ENCODE data around the gene KMT2B. TPM values are rescaled to one million over a fixed set of nuclear protein-coding genes. Genes with fewer than 3 reads are reported as not detected.

KMT2B gene
- total RNA-seq, 2 experiments from 2014 or later, result 65.1 to 67.2 TPM

DNA sequence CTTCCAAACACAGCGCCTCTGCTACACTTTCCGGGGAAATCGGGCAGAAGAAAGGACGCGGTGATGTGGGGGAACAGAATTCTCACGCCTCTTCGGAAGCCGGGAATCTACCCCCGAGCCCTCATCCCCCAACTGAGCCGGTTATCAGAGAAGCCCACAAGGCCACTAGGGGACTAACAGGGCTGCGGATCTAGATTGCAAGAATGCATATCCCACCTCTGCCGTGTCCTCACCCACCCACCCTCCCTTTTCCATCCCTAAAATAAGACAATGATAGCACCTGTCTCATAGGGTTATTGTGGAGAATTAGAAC, 23.4 kb downstream of the KMT2B start:
- H3K27ac Mint-ChIP-seq, result peak overlapping the region; percentile 92
- ChIA-PET POLR2A (no interaction called here), CTCF (interaction anchor here (0.7 to 2.3 kb wide), 7 partner anchors 9 to 190 kb away, joined by 3 to 11 read pairs (median 4); partner anchors contain the start of gene ZBTB32)
- H3K27me3 Mint-ChIP-seq, result no peaks in the 10 kb centered on the region
- peak overlapping the region; percentile 88 for H3K4me3 Mint-ChIP-seq
- DNase-seq, result no peak
- H3K36me3 Mint-ChIP-seq (ENCODE audit: low read depth), result peaks cover 32% of the 10 kb centered on the region
- no peaks in the 10 kb centered on the region for H3K9me3 Mint-ChIP-seq
- H3K4me1 Mint-ChIP-seq, result peaks cover 55% of the 10 kb centered on the region

DNA sequence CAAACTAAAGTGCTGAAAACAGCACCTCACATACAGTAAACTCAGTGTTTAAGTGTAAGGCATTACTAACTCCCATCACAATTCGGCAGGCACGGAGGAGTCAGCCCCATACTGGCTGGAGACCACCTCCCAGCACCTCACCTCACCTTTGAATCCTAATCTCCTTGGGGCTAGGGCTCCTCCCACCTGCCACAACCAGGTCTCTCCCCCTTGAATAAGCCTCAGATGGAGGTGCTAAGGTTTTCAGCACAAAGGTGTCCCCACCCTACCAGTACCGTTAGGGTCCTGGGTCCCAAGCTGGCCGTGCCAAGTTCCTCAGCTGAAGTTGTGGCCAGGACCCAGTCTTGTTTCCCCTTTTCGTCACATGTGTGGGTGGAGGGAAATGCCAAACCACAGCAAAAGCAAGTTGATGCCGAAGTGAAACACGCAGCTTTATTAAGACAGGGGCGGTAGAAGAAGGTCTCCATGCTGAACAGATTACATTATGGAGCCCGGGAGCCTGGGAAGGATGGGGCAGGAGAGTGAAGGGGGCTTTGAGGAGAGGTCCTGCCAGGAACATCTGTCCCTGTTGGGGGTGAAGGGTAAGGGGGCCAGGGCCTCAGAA, 24.4 kb downstream of the KMT2B start, which contains the start of gene IGFLR1:
TSS of gene IGFLR1 (minus strand) at position 332 of the 604 bp plus-strand sequence. CDS start 1,272 bp downstream, outside the sequence.
- ChIA-PET POLR2A (no interaction called here), CTCF (interaction anchor here (0.6 to 1.7 kb wide), 5 partner anchors 10 to 336 kb away, joined by 3 to 5 read pairs (median 5); no protein-coding TSS in a partner anchor)
- Mint-ChIP-seq H3K27ac (peak within 1 kb of the TSS; percentile 99), H3K9me3 (no peaks in the 10 kb centered on the region), H3K27me3 (no peaks in the 10 kb centered on the region), H3K4me3 (peak within 1 kb of the TSS; percentile 81), H3K4me1 (peaks cover 54% of the 10 kb centered on the region), H3K36me3 (ENCODE audit: low read depth) (peaks cover 29% of the 10 kb centered on the region)
- peak; percentile 80 for DNase-seq

DNA sequence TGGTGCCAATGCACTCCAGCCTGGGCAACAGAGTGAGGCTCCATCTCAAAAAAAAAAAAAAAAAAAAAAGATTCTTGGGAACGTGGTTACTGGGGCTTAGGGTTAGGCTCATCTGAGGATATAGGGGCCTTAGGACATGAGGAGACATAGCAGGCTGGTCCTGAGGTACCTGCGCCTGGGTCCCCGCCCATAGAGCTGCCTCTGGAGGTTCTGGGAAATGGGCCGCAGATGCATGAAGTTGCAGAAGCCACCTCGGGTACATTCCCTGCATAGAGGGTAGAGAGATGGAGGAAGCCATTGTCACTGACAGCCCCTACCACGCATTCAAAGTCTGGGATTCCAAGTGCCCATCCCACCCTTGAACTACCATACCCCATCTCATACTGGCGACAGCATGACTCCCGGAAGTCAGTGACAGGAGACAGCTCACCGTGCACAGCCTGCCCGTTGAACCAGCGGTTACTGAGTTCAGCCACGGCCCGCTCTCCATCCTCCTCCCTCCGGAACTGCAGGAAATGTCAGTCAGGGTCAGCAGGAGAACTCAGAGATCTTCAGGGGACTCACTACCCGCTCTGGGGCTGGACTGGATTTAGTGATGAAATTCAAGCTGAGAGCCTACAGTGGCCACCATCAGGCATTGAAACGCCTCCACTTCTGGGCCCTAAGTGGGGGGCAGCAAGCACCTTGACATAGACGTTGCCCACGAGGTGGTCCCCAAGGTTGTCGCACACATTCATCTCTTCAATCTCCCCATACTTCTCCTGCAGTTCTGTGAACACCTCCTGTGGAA, 26.0 kb downstream of the KMT2B start:
- Mint-ChIP-seq H3K27me3 (no peaks in the 10 kb centered on the region), H3K36me3 (ENCODE audit: low read depth) (peaks cover 22% of the 10 kb centered on the region), H3K4me1 (peaks cover 61% of the 10 kb centered on the region), H3K27ac (peak overlapping the region; percentile 99), H3K9me3 (no peaks in the 10 kb centered on the region), H3K4me3 (peak overlapping the region; percentile 95)
- CTCF ChIA-PET, result interaction anchor here (0.7 to 1.7 kb wide), 5 partner anchors 8 to 51 kb away, joined by 3 to 6 read pairs (median 4); no protein-coding TSS in a partner anchor
- no peak for DNase-seq
- POLR2A ChIA-PET, result interaction anchor here (1.0 kb wide), 1 partner anchor 47 kb away, joined by 5 read pairs; no protein-coding TSS in a partner anchor

DNA sequence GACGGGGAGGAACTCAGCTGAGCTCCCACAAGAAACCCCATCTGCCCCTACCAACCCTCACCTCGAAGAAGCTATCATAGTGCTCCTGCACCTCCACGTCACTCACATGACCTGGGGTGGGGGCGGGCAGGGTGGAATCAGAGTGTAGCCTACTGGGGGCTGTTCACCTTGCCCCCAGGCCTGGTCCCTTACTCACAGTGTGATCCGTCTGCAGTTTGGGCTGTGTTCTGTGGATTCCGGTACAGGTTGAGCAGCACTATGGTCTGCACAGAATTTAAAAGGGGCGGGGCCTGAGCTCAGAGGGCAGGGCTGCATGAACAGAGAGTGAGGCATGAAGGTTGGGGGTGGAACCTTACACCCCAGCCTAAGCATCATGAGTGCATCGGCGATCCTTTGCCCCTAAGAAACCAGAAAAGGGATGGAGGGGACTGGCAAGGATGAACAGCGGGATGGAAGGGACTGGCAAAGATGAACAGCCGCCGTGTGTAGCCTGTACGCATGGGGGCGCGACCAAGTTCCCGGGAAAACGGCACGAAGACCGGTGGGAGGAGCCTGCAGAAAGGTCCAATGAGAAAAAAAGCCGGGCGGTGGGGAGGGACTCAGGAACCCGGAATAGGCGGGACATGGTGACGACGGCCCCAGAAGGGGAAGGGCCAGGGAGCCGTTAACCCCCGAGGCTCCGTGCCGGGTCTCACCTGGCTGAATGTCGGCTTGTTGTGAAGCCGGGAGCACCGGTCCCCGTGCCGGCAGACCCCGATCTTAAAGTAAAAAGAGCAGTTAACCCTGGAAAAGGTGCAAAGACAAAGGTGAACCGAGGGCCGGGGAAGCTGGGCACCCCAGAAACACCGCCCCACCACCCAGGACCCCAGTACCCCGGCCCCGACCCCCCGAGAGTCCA, 26.9 kb downstream of the KMT2B start:
- Mint-ChIP-seq H3K4me3 (peak overlapping the region; percentile 95), H3K9me3 (no peaks in the 10 kb centered on the region), H3K4me1 (peaks cover 60% of the 10 kb centered on the region), H3K36me3 (ENCODE audit: low read depth) (peaks cover 21% of the 10 kb centered on the region), H3K27ac (peak overlapping the region; percentile 99), H3K27me3 (no peaks in the 10 kb centered on the region)
- CTCF ChIA-PET, result interaction anchor here (0.9 to 1.7 kb wide), 6 partner anchors 7 to 52 kb away, joined by 3 to 6 read pairs (median 4); no protein-coding TSS in a partner anchor
- DNase-seq, result peak; percentile 96
- POLR2A ChIA-PET, result interaction anchor here (0.6 to 1.0 kb wide), 2 partner anchors 48 to 192 kb away, joined by 5 read pairs; no protein-coding TSS in a partner anchor

DNA sequence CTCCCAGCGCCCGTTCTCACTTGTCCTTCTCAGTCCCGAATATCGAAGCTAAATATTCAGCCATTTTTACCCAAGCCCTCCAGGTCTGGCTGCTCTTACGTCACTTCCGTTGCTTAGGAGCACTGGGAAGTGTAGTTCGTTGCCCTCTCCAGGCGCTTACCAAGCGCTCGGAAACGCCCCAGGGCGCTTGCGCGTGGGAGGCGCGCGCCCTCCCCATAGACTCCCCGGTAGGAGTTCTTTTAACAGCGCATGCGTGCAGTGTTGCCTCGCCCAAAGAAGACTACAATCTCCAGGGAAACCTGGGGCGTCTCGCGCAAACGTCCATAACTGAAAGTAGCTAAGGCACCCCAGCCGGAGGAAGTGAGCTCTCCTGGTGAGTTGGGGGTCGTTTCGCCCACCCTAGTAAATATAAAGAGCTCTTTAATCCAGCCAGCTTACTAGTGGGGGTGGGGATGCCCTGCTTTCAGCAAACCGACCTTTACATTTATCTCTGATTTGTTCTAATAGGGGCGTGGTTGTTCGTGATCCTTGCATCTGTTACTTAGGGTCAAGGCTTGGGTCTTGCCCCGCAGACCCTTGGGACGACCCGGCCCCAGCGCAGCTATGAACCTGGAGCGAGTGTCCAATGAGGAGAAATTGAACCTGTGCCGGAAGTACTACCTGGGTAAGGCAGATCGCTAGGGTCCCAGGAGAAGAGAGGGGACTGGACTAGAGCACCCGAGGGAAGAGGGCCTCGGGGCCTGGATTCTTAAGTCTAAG, 27.7 kb downstream of the KMT2B start, which contains the start of the genes PSENEN and U2AF1L4:
TSS of gene PSENEN (plus strand) at position 324 of the 759 bp plus-strand sequence. CDS start at position 604, 280 bp downstream.
TSS of gene U2AF1L4 (minus strand) at position 91 of the 759 bp plus-strand sequence. CDS start at position 64, 27 bp downstream.
- no peaks in the 10 kb centered on the region for H3K27me3 Mint-ChIP-seq
- peak within 1 kb of the TSS; percentile 99 for H3K27ac Mint-ChIP-seq
- peak within 1 kb of the TSS; percentile 95 for H3K4me3 Mint-ChIP-seq
- peak; percentile 98 for DNase-seq
- no peaks in the 10 kb centered on the region for H3K9me3 Mint-ChIP-seq
- H3K4me1 Mint-ChIP-seq, result peaks cover 66% of the 10 kb centered on the region
- H3K36me3 Mint-ChIP-seq (ENCODE audit: low read depth), result peaks cover 21% of the 10 kb centered on the region
- ChIA-PET POLR2A (interaction anchor here (0.6 kb wide), 1 partner anchor 192 kb away, joined by 5 read pairs; no protein-coding TSS in a partner anchor), CTCF (interaction anchor here (0.9 to 1.7 kb wide), 4 partner anchors 8 to 32 kb away, joined by 3 to 6 read pairs (median 4); no protein-coding TSS in a partner anchor)

DNA sequence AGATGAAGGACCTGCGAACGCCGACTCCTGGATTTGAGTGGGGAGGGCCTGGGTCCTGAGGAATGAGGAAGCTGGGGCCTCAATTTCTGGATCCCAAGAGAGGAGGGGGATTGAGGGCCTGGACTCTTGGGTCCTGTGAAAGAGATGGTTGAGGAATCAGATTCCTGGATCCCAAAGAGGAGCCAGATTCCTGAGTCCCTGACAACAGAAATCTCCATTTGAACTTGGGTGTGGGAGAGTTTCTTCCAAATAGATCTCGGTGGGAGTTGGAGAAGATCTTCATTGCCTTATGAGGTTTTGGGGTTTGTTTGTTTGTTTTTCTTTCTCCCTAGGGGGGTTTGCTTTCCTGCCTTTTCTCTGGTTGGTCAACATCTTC, 28.3 kb downstream of the KMT2B start:
- Mint-ChIP-seq H3K27ac (peak overlapping the region; percentile 99), H3K9me3 (no peaks in the 10 kb centered on the region), H3K27me3 (no peaks in the 10 kb centered on the region), H3K4me1 (peaks cover 63% of the 10 kb centered on the region), H3K36me3 (ENCODE audit: low read depth) (peaks cover 21% of the 10 kb centered on the region), H3K4me3 (peak overlapping the region; percentile 95)
- ChIA-PET POLR2A (no interaction called here), CTCF (no interaction called here)
- DNase-seq, result no peak

DNA sequence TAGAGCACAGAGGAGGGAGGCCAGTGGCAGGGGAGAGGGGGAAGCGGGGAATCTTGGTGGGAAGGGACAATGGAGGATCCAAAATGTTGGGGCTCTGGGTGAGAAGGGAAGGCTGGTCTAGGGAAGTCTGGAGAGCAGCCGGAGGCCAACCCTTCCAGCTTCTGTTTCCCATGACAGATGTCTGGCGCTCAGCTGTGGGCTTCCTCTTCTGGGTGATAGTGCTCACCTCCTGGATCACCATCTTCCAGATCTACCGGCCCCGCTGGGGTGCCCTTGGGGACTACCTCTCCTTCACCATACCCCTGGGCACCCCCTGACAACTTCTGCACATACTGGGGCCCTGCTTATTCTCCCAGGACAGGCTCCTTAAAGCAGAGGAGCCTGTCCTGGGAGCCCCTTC, 28.7 kb downstream of the KMT2B start:
- Mint-ChIP-seq H3K36me3 (ENCODE audit: low read depth) (peaks cover 21% of the 10 kb centered on the region), H3K4me1 (peaks cover 63% of the 10 kb centered on the region), H3K27ac (peak overlapping the region; percentile 99), H3K9me3 (no peaks in the 10 kb centered on the region), H3K27me3 (no peaks in the 10 kb centered on the region), H3K4me3 (peak overlapping the region; percentile 95)
- ChIA-PET CTCF (no interaction called here), POLR2A (no interaction called here)
- DNase-seq, result no peak

DNA sequence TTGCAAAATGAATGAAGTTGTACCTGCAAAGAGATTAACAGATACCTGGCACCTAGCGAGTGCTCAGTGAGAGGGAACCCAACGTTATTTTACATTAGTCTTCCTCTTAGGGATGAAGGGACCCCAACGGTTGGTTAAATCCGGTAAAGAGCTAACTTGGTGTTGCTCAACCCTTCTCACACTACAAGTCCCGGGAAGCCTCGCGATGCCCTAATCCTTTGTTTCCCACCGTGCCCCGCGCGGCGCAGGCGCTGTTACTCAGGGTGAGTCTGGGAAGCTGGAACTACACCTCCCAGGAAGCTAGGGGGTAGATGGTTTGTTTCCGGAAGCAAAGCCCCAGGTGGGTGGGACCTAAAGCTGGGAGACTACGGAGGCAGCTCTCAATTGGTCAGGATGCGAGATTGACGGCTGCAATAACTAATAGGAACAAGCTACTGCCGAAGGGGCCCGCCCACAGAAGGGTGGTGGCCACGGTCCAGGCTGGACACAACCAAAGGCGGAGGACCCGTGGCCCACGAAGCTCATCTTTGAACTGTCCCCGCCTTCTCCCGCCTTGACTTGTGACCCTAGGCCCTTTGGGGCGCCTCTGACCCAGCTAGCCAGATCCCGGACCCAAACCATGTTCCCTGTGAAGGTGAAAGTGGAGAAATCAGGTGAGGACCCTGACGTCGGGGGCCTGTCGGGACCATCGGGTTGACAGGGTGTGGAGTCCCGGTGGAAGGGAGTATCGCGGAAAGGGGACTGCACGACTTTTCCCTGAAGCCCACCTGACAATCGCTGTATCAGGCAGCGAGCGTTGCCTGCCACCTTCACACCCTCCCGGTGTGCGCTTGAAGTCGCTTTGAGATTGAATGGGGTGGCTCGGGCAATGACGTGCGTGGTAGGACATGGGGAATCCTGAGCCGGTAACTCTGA, 30.6 kb downstream of the KMT2B start, which contains the start of gene LIN37:
TSS of gene LIN37 (plus strand) at position 471 of the 915 bp plus-strand sequence. CDS start at position 620, 149 bp downstream.
- DNase-seq, result peak; percentile 100
- peak within 1 kb of the TSS; percentile 99 for H3K4me3 Mint-ChIP-seq
- no peaks in the 10 kb centered on the region for H3K9me3 Mint-ChIP-seq
- peak within 1 kb of the TSS; percentile 96 for H3K27ac Mint-ChIP-seq
- peaks cover 49% of the 10 kb centered on the region for H3K4me1 Mint-ChIP-seq
- CTCF ChIA-PET, result interaction anchor here (0.8 to 1.6 kb wide), 11 partner anchors 9 to 199 kb away, joined by 3 to 7 read pairs (median 4); no protein-coding TSS in a partner anchor
- POLR2A ChIA-PET, result interaction anchor here (0.6 to 0.7 kb wide), 2 partner anchors 10 to 33 kb away, joined by 3 read pairs; no protein-coding TSS in a partner anchor
- H3K27me3 Mint-ChIP-seq, result no peaks in the 10 kb centered on the region
- peaks cover 16% of the 10 kb centered on the region for H3K36me3 Mint-ChIP-seq (ENCODE audit: low read depth)

DNA sequence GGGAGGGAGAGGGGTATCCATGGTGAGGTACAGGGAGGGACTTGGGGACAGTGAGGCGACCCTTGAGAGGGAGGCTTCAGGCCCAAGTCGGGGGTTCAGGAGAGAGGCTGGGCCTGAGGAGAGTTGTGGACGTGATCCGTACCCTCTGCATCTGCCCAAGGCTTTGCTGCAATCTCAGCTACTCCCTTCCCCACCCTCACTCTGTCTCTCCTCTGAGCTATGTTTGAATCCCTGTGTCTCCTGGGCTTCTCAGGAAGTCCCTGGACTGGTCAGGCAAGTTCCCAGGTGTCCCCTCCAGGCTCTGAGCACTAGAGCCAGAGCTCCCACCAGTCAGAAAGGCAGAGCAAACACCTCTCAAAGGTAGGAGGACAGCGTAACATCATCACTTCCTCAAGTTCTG, 32.4 kb downstream of the KMT2B start:
- H3K27me3 Mint-ChIP-seq, result no peaks in the 10 kb centered on the region

DNA sequence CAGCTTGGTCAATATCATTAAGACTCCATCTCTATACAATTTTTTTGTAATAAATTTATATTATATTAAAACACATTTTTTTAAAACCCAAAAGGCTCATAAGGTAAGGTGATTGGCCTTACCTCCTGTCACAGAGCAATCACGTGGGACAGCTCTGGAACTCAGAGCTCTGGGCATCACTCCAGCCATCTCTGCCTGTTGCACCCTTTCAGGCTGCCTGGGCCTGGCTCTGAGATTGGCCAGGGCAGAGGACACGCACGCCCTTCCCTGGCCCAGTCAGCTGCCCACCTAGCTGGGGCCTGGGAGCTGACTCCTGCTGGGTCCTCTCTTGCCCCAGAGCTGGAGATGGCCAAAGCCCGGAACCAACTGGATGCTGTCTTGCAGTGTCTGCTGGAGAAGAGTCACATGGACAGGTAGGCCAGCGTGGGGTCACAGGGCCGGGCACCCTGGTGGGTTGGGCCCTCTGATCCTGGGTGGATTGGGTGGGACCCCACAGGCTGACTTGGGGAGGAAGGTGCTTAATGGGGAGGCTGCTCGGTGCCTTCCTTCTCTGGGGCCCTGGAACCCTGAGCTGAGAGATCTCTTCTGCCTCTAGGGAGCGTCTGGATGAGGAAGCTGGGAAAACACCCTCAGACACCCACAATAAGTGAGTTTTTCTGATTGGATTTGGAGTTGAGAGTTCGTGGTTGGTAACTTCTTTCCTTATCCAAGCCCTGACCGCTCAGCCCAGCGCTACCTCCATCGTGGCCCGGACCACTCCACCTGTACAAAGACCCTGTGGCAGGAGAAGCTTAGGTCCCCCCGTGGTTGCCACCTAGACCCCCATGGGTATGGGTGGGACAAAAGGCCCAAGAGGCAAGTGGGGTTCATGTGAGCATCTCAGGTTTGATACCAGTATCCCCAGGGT, 34.3 kb downstream of the KMT2B start:
- CTCF ChIA-PET, result interaction anchor here (1.3 to 1.5 kb wide), 2 partner anchors 9 to 12 kb away, joined by 3 to 5 read pairs; partner anchors contain the start of gene IGFLR1
- POLR2A ChIA-PET, result no interaction called here
- Mint-ChIP-seq H3K4me3 (no peak overlapping the region), H3K9me3 (no peaks in the 10 kb centered on the region), H3K27ac (no peak overlapping the region), H3K4me1 (peaks cover 41% of the 10 kb centered on the region), H3K27me3 (no peaks in the 10 kb centered on the region), H3K36me3 (ENCODE audit: low read depth) (peaks cover 19% of the 10 kb centered on the region)
- no peak for DNase-seq

More for the DNA sequence above, 32.4 kb downstream of the KMT2B start:
- CTCF ChIA-PET, result interaction anchor here (0.9 to 1.2 kb wide), 4 partner anchors 10 to 181 kb away, joined by 3 read pairs; no protein-coding TSS in a partner anchor
- H3K9me3 Mint-ChIP-seq, result no peaks in the 10 kb centered on the region
- H3K4me3 Mint-ChIP-seq, result peak overlapping the region; percentile 48
- H3K27ac Mint-ChIP-seq, result peak overlapping the region; percentile 41
- H3K4me1 Mint-ChIP-seq, result peaks cover 44% of the 10 kb centered on the region
- no peak for DNase-seq
- H3K36me3 Mint-ChIP-seq (ENCODE audit: low read depth), result peaks cover 17% of the 10 kb centered on the region
- POLR2A ChIA-PET, result no interaction called here

Measured in activated CD4-positive, alpha-beta T cell treated with anti-CD3 and anti-CD28 coated beads, Interleukin-2, amount 10 ng/mL, durations not matched to agents 7 days and 5 days (primary cell).